ENCODE measurements around the gene PBX3.

PBX3 gene

DNA sequence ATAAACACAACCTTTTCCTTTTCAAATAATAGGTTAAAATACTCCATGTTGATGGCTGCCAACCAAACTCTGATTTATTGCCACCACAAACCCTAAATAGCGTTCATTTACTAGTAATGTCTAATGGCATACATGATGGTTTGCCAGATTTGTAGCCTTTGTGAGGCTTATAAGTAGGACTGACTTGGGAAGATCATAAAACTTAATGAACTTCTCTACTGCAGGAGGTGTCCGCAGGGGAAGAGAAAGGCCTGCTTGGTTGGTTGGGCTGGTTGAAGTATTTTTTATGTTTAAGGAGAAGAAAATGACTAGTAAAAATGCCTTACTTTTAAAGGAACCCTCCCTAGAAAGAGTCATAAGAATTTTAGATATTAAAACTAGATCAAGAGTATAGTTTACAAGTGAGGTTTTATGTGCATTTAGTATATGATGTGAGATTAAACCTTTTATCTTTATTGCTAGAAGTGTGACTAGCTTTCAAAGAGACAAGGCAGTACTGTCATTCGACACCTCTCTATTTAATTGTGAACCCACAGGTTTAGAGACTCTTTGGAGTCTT is 5.0 kb downstream of the PBX3 start:
- TF ChIP-seq, protein P1, sequence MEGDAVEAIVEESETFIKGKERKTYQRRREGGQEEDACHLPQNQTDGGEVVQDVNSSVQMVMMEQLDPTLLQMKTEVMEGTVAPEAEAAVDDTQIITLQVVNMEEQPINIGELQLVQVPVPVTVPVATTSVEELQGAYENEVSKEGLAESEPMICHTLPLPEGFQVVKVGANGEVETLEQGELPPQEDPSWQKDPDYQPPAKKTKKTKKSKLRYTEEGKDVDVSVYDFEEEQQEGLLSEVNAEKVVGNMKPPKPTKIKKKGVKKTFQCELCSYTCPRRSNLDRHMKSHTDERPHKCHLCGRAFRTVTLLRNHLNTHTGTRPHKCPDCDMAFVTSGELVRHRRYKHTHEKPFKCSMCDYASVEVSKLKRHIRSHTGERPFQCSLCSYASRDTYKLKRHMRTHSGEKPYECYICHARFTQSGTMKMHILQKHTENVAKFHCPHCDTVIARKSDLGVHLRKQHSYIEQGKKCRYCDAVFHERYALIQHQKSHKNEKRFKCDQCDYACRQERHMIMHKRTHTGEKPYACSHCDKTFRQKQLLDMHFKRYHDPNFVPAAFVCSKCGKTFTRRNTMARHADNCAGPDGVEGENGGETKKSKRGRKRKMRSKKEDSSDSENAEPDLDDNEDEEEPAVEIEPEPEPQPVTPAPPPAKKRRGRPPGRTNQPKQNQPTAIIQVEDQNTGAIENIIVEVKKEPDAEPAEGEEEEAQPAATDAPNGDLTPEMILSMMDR (IDR thresholded peaks at IDR 0.05; ENCODE audit: insufficient read depth, low read length, poor library complexity, severe bottlenecking): no peak
- no peak for TF ChIP-seq EZH2phosphoT487 (conservative IDR thresholded peaks at IDR 0.05; ENCODE audit: low read length)
- no peaks in the 10 kb centered on the region for H3K9me2 ChIP-seq (replicated peaks; ENCODE audit: insufficient read depth, low read length)
- H4K20me1 ChIP-seq (ENCODE audit: low read depth, low read length): no peaks in the 10 kb centered on the region
- H3F3A ChIP-seq (ENCODE audit: insufficient read depth): no peaks in the 10 kb centered on the region; the same call in 1 of the 2 replicates
- H3K9me3 ChIP-seq (ENCODE audit: insufficient read depth, low read length): no peaks in the 10 kb centered on the region
- H3K27me3 ChIP-seq (ENCODE audit: low read length): no peaks in the 10 kb centered on the region
- H3K4me3 ChIP-seq (ENCODE audit: insufficient read depth, low read length, poor library complexity, severe bottlenecking): no peak overlapping the region
- no peaks in the 10 kb centered on the region for H3K79me2 ChIP-seq (ENCODE audit: insufficient read depth, low read length)
- no peak overlapping the region for H3K4me2 ChIP-seq (ENCODE audit: low read depth, low read length, poor library complexity, severe bottlenecking)
- H3K36me3 ChIP-seq (ENCODE audit: low read length): peaks cover 3% of the 10 kb centered on the region
- no peak overlapping the region for H3K9ac ChIP-seq (ENCODE audit: low read length)
- H2AFZ ChIP-seq (ENCODE audit: low read depth, low read length, severe bottlenecking): no peak overlapping the region
- H3K27ac ChIP-seq (ENCODE audit: low read depth, low read length): no peak overlapping the region

DNA sequence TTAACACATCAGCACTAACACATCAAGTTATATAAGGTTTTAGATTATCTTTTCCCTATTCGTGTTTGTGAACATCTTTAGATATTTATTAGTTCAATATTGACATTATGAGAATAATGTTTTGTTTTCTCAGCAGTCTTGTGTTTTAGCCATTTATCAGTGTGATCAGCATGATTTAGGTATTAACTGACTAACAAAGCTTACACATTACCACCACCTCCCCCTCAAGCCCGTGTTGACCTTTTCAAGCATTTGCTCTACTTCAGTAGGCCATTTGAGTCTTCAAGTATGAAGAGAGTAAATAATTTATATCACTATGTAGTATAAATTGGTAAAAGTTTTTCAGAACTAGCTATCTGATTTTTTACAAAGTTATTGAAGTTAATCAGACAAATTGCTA is 6.9 kb downstream of the PBX3 start:
- H3K9me3 ChIP-seq (ENCODE audit: insufficient read depth, low read length): no peaks in the 10 kb centered on the region
- H3K27ac ChIP-seq (ENCODE audit: low read depth, low read length): no peak overlapping the region
- H3K9me2 ChIP-seq (replicated peaks; ENCODE audit: insufficient read depth, low read length): no peaks in the 10 kb centered on the region
- no peak for TF ChIP-seq EZH2phosphoT487 (conservative IDR thresholded peaks at IDR 0.05; ENCODE audit: low read length)
- TF ChIP-seq, protein P1 (IDR thresholded peaks at IDR 0.05; ENCODE audit: insufficient read depth, low read length, poor library complexity, severe bottlenecking): no peak
- no peaks in the 10 kb centered on the region for H3K79me2 ChIP-seq (ENCODE audit: insufficient read depth, low read length)
- H2AFZ ChIP-seq (ENCODE audit: low read depth, low read length, severe bottlenecking): no peak overlapping the region
- no peak overlapping the region for H3K9ac ChIP-seq (ENCODE audit: low read length)
- no peaks in the 10 kb centered on the region for H3K27me3 ChIP-seq (ENCODE audit: low read length)
- H4K20me1 ChIP-seq (ENCODE audit: low read depth, low read length): no peaks in the 10 kb centered on the region
- no peak overlapping the region for H3K4me3 ChIP-seq (ENCODE audit: insufficient read depth, low read length, poor library complexity, severe bottlenecking)
- H3F3A ChIP-seq (ENCODE audit: insufficient read depth): no peaks in the 10 kb centered on the region; the same call in 1 of the 2 replicates
- H3K4me2 ChIP-seq (ENCODE audit: low read depth, low read length, poor library complexity, severe bottlenecking): no peak overlapping the region
- peaks cover 3% of the 10 kb centered on the region for H3K36me3 ChIP-seq (ENCODE audit: low read length)

- no peak for TF ChIP-seq EZH2phosphoT487 (conservative IDR thresholded peaks at IDR 0.05; ENCODE audit: low read length)
- TF ChIP-seq, protein P1 (IDR thresholded peaks at IDR 0.05; ENCODE audit: insufficient read depth, low read length, poor library complexity, severe bottlenecking): no peak
- no peaks in the 10 kb centered on the region for H3K27me3 ChIP-seq (ENCODE audit: low read length)
- H3K9ac ChIP-seq (ENCODE audit: low read length): no peak overlapping the region
- H3K9me2 ChIP-seq (replicated peaks; ENCODE audit: insufficient read depth, low read length): no peaks in the 10 kb centered on the region
- no peaks in the 10 kb centered on the region for H4K20me1 ChIP-seq (ENCODE audit: low read depth, low read length)
- H3K4me3 ChIP-seq (ENCODE audit: insufficient read depth, low read length, poor library complexity, severe bottlenecking): no peak overlapping the region
- no peaks in the 10 kb centered on the region for H3K9me3 ChIP-seq (ENCODE audit: insufficient read depth, low read length)
- H3K4me2 ChIP-seq (ENCODE audit: low read depth, low read length, poor library complexity, severe bottlenecking): no peak overlapping the region
- no peak overlapping the region for H2AFZ ChIP-seq (ENCODE audit: low read depth, low read length, severe bottlenecking)
- no peaks in the 10 kb centered on the region for H3K79me2 ChIP-seq (ENCODE audit: insufficient read depth, low read length)
- H3F3A ChIP-seq (ENCODE audit: insufficient read depth): peaks cover 5% of the 10 kb centered on the region; the same call in 1 of the 2 replicates
- no peak overlapping the region for H3K27ac ChIP-seq (ENCODE audit: low read depth, low read length)
- peaks cover 2% of the 10 kb centered on the region for H3K36me3 ChIP-seq (ENCODE audit: low read length)
These were observed 8.2 kb downstream of the PBX3 start for GRCh38 chr9:125755340-125755739.
